HEK293T (cell line): Measurements from ENCODE around the gene PKNOX2.

Source experiments
- BHLHE40 ChIP-seq: fragments of 450-650 bp; IDR thresholded peaks from 2 replicates; pipeline ENCODE4 v1.6.1; 2016; ENCODE audit warnings: mild to moderate bottlenecking, moderate library complexity, borderline replicate concordance
- FOXA1 ChIP-seq: fragments of 450-650 bp; IDR thresholded peaks from 2 replicates; pipeline ENCODE4 v1.6.1; 2016; ENCODE audit warnings: mild to moderate bottlenecking
- FOXK2 ChIP-seq: fragments of 450-650 bp; IDR thresholded peaks from 2 replicates; pipeline ENCODE4 v1.6.1; 2016; ENCODE audit warnings: mild to moderate bottlenecking
- LEF1 ChIP-seq: fragments of 450-650 bp; IDR thresholded peaks from 2 replicates; pipeline ENCODE4 v1.6.1; 2017; ENCODE audit warnings: mild to moderate bottlenecking, borderline replicate concordance
- NFRKB ChIP-seq: fragments of 450-650 bp; IDR thresholded peaks from 2 replicates; pipeline ENCODE4 v1.6.1; 2016; ENCODE audit warnings: mild to moderate bottlenecking, moderate library complexity
- PKNOX1 ChIP-seq: fragments of 450-650 bp; IDR thresholded peaks from 2 replicates; pipeline ENCODE4 v1.6.1; 2016
- SP1 ChIP-seq: fragments of 450-650 bp; IDR thresholded peaks from 2 replicates; pipeline ENCODE4 v1.6.1; 2017
- SUZ12 ChIP-seq: fragments of 450-650 bp; IDR thresholded peaks from 2 replicates; pipeline ENCODE4 v1.6.1; 2016; ENCODE audit warnings: mild to moderate bottlenecking
- ZNF384 ChIP-seq: fragments of 450-650 bp; IDR thresholded peaks from 2 replicates; pipeline ENCODE4 v1.6.1; 2016

- no peak for TF ChIP-seq SUZ12
- TF ChIP-seq BHLHE40, result no peak
- no peak for TF ChIP-seq PKNOX1
- TF ChIP-seq NFRKB, result no peak
- TF ChIP-seq SP1, result no peak
- no peak for TF ChIP-seq LEF1
- no peak for TF ChIP-seq FOXK2
- no peak for TF ChIP-seq FOXA1
- TF ChIP-seq ZNF384, result no peak
Measured at GRCh38 chr11:125433454-125434121, 269.0 kb downstream of the PKNOX2 start.
